LNCAP (cell line): ENCODE measurements around the gene ATP10B.

Experiments used
- TF ChIP-seq, protein P1 (sequence below): fragments of 450-650 bp; IDR thresholded peaks from 2 replicates; pipeline ENCODE4 v1.5.1; 2017; ENCODE audit warnings: mild to moderate bottlenecking

The ATP10B gene

DNA sequence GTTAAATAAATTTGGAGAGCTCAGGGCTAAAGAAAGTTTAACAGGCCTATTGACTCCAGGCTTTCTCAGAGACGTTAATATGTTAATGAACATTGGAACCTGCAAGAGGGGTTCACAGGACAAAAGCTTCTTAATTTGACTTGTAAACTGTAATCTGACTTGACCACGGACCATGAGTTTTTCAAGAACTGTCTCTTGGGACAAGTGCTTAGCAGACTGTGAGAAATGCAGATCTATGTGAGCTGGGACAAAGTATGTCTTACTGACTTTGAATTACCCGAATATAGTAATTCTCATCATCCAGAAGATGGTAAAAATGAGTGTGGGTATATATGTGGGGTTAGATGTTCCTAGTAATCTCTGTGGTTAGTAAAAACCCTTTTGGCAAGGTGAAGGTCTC, 186.6 kb downstream of the ATP10B start:
- TF ChIP-seq, protein P1, sequence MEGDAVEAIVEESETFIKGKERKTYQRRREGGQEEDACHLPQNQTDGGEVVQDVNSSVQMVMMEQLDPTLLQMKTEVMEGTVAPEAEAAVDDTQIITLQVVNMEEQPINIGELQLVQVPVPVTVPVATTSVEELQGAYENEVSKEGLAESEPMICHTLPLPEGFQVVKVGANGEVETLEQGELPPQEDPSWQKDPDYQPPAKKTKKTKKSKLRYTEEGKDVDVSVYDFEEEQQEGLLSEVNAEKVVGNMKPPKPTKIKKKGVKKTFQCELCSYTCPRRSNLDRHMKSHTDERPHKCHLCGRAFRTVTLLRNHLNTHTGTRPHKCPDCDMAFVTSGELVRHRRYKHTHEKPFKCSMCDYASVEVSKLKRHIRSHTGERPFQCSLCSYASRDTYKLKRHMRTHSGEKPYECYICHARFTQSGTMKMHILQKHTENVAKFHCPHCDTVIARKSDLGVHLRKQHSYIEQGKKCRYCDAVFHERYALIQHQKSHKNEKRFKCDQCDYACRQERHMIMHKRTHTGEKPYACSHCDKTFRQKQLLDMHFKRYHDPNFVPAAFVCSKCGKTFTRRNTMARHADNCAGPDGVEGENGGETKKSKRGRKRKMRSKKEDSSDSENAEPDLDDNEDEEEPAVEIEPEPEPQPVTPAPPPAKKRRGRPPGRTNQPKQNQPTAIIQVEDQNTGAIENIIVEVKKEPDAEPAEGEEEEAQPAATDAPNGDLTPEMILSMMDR, result no peak

DNA sequence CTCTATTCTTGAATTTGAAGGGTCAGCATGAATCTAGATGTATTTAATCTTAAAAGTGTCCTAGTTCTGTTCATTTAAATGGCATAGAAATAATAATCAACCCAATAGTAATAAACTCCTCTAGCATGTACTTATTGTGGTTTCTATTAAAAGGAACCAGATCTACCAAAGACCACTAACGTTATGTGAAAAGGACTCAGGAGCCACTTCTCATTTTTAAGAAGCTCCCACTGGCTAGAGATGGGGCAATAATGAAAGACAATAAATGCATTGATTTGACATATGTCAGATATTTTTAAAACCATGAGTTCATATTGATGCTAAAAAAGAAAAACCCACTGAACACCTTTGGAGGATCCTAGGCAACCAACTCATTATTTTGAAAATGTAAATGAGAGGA, 191.9 kb downstream of the ATP10B start:
- TF ChIP-seq, protein P1, result no peak

DNA sequence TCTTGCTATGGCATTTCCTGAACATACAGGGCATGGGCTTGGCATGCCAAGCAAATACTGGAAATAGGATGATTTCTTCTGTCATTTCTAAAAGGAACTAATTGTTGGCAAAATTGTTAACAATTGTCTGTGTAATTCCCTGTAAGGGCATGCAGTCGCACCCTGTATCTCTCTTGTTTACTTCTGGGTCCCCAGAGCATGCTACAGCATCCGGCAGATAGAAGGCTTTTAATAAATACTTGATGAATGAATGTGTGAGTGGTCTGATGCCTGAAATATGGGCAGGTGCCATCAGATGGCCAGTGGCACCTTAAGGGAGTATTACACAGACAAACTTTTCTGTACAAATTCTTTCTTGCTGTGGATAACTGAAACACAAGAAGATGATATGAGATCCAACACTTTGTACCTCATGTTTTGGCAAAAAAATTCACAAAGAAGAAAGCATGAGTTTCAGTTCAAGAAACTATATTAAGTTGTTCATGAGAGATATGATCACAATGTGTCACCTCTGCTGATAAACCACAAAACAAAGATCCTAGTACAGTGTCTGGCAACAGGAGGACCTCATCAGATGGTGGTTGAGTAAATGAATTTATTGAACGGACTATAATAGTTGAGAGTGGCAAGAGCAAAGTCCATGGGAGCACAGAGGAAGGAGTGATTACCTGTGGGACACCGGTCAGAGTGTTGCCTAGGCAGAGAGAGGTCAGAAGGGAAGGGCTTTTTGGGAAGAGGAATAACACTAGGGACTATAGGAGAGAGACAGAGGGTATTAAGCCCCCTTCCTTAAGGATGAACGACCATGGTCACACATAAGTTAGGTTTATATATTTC, 194.2 kb downstream of the ATP10B start:
- TF ChIP-seq, protein P1, result no peak

DNA sequence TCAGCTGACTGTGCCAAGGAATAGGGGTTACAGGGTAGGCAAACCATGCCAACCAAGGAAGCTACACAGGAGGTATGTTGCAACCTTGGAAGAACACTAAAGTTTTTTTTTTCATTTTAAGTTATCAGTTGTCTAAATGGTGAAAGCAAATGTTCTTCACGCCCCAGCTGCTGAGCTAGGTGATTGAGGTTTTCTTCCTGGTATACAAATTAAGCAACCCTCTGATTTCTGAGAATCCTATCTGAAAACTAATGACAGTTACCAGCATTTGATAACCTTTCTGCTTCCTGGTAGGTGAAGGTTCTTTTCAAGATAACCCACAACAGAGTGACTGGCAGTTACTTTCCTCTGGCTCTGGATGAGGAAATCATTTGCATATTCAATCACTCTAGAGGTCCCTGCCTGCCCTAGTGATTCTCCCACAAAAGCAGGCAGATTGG, 194.9 kb downstream of the ATP10B start:
- TF ChIP-seq, protein P1, result no peak

DNA sequence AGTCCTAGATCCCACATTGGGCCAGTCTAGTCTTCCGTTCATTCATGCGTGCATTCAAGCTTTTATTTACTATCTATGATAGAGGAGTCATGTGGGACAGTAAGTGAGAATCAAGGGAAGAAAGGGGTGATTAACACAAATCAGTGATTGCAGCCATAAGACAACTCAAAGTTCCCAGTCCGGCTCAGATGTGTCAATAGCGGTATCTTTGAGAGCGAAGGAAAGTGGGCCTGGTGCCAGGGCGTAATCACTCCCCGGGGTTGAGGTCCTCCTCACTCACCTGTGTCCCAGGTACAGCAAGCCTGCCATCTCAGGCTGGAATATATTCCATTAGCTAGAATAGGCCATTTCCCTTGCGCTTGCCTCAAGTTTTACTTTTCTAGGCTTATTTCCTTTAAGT, 196.3 kb downstream of the ATP10B start:
- TF ChIP-seq, protein P1, result no peak

DNA sequence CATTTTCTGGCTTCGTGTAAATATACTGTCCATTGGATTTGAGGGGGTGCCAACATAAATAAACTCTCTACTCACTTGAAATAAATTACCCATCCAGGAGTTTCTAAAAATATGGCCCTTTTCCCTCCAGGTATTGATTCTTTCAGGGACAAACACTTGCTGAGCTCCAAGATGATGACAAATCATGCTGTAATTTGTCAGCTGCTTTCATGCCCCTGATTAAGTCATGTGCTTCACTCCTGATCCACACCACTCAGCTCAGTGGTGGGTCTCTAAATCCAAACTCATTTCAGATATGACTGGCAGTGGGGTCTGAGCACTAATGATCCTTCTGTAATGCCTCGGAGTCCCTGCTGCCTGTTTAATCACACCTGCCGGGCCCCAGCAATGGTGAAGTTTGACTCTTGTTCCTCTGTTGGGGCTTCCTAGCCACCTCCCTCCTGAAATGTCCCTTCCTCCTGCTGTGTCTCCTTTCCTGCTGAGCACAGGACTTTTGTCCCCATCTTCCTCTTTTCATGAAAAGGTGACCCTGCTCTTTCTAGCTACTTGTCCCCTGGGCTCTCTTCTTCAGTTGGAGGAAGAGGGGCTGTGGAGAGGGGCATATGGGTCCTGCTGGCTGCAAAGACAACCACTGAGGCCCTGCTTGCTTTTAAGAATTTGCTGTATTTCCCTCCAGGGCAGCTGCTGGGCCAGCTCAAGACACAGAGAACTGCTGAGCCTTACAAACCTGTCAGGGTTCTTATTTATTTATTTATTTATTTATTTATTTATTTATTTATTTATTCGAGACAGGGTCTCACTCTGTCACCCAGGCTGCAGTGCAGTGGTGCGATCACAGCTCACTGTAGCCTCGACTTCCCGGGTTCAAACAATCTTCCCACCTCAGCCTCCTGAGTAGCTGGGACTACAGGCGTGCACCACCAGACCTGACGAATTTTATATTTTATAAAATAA, 200.0 kb downstream of the ATP10B start:
- TF ChIP-seq, protein P1, result no peak

DNA sequence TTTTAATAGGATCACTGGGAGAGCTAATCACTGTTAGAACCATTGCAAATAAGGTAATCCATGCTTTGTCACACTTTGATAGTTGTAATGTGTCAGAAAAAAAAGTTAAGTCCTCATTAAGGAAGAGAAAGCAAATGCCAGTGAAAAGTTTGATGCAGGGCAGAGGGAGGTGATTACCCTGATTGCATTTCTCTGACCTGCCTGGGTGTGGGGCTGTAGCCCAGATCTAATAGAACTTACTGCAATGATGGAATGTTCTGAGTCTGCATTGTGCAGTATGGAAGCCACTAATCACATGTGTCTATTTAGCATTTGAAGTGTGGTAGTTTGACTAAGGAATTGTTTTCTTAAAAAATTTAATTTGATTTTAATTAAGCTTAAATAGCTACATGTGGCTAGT, 202.7 kb downstream of the ATP10B start:
- TF ChIP-seq, protein P1, result peak; percentile 59
